GM18870 (cell line): Measurements from ENCODE around the gene METRN.
"Not testable (repeated sequence)": the region's sequence is repeated elsewhere in the genome, so short reads cannot be mapped to it uniquely, and the experiment has no call there.

ENCODE experiments used
- ATAC-seq: cut with Tn5 transposase; IDR thresholded peaks from one replicate; pipeline ENCODE4 v1.9.1; 2021; ENCODE audit warnings: moderate library complexity; ENCODE audit not compliant: unreplicated experiment

Gene METRN

GRCh38 chr16:691242-691641 is 23.7 kb upstream of the METRN start:
- not testable (repeated sequence) for ATAC-seq

GRCh38 chr16:692356-693108 is 22.4 kb upstream of the METRN start:
- ATAC-seq: no peak

- ATAC-seq: no peak
Measured at GRCh38 chr16:693364-693763, 21.6 kb upstream of the METRN start.

DNA sequence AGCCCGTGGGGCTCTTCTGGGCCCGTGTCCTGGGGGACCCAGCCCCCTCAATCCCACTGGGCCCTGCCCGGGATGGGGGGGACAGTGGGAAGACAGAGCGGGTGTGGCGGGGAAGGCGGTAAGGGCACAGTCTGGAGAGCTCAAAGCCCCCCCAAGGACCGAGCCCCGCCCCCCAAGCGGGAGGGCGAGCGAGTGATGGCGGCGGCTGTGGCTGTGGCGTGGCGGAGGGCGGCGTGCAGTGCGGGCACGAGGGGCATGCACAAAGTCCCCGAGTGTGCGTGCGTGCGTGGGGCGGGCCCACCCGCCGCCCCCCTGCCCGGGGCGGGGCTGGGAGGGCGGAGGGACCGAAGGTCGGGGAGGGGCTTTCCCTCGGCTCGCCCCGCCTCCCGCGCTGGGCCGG is 21.2 kb upstream of the METRN start:
- no peak for ATAC-seq

DNA sequence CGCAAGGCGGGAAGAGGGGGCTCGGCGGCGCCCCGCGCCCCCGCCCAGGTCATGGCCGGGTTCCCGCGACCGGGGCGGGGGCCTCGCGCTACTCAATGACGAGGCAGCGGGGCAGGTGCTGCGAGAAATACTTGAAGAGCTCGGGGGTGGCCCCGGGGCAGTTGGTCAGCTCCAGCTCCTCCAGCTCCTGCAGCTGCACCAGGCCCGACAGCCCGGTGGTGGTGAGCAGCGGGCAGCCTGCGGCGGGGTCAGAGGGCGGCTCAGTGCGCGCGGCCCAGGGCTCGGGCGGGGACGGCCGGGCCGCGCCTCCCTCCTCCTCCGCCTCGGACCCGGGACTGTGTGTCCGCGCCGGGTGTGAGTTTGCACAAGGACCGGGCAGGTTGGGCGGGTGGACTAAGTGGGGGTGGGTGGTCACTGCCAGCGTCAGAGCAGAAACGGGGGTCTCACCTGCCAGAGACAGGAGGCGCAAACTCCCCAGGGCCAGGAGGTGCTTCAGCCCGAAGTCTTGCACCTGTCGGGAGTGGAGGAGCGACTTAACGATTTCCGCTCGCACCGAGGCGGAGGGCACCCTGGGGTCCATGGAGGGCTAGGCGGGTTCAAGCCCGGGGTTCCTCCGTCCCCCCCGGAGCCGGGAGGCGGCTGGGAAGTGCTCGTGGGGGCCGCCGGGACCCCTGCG is 20.6 kb upstream of the METRN start:
- ATAC-seq: no peak

DNA sequence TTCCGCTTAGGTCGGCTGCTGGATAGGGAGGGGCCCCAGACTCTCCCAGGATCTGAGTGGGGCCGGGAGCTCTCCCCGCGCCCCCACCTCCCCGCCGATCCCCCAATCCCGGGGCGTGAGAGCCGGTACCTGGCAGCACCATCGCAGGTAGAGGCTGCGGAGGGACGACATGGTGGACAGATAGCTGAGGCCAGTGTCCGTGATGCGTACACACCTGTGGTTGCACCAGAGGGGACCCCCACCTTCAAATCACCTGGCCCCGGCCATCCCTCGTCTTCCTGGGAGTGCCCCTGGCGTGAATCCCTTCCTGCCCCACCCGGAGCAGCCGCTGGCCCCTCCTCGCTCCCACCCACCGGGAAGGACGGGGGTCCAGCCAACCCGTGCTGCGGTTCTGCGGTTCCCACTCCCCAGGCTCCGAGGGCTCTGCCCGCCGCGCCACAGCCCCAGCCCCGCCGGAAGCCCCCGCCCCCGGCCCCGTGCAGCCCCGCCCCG is 20.0 kb upstream of the METRN start:
- ATAC-seq: no peak

GRCh38 chr16:695355-696089 is 19.4 kb upstream of the METRN start:
- no peak for ATAC-seq

DNA sequence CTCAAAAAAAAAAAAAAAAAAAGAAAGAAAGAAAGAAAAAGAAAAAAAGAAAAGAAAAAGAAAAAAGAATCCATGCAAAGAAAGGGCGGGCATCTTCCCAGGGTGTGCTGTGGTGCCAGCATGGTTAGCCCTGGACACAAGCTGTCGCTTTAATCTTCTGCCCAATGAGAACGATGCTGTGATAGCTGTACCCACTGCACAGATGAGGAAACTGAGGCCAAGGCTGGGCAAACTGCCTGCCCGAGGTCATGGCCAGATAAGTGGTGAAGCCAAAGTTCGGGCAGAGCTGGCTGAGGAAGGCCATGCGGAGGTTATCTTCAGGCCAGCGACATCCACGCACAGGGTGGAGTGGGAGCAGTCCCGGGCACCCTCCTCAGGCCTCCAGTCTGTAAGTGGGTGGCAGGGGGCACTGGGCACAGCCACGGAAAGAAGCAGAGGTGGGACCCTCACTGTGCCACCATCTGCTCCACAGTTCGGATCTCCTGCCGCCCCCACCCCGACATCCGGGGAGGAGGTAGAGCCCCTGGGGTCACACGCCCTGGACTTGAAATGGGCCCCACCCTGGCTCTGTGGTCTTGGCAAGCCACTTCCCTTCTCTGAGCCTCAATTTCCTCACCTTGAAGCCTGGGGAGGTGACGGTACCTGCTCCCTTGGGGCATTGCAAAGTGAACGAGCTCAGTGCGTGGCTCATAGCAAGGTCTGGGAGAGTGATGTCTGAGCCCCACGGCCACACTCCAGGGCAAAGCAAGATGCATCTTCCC is 15.8 kb upstream of the METRN start:
- ATAC-seq: no peak

DNA sequence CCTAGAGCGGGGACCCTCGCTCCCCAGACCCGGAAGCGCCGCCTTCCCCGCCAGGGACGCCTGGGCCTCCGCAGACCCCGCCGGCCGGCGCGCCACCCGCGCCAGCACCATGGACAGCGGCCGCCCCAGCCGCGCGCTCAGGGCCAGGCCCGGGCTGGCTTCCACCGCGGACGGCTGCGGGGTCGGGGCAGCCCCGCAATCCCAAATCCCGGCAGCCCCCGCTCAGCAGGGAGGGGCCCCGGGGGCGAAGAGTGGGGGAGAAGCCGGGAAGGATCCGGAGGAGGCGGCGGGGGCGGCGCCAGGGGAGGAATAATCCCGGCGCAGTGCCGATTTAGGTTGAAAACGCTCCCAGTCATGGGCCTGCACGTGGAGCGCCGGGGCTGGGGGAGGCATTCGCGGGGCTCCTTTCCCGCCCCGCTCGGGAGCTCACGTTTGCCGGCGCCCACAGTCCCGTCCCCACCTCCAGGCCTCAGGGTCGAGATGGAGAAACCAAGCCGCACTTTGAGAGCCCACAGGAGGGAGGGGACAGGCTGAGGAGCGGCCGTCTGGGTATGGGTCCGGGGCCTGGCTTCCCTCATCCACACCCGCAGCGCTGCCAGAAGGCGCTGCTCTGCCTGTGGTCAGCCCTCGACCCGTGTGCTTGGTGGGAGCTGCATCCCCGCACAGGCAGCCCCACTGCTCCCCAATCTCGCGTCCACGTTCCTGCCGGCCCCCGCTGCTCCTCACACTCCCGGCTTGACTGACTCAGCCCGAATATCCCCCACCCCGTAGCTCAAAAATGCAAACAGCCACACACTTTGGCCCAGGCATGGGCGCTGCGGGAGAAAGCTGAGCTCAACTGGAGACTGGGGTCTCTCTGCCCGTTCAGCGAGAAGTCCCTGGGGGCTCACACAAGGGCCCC is 14.0 kb upstream of the METRN start:
- ATAC-seq: no peak

DNA sequence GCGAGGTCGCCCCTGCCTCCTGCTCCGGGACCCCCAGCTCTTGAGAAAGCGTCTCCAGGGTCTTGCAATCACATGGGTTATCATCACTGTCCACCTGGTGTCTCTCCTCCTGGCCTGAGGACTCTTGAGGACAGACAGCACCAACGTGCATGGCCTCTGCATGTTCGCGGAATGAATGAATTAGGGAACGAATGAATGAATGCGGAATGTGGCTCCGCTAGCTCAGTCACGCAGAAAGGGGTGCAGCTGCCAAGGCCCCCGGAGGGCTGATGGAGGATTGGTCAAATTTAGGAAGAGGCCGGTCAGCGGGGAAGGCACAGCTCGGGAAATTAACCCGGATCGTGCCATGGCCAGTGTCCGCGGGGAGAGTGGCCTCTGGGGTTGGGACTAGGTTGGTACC is 12.6 kb upstream of the METRN start:
- ATAC-seq: no peak

GRCh38 chr16:703406-703805 is 11.5 kb upstream of the METRN start:
- no peak for ATAC-seq

- no peak for ATAC-seq
Measured at GRCh38 chr16:704047-704446, 10.9 kb upstream of the METRN start.

GRCh38 chr16:704552-705380 is 10.2 kb upstream of the METRN start:
- no peak for ATAC-seq

- ATAC-seq: no peak
Measured at GRCh38 chr16:705431-706188, 9.3 kb upstream of the METRN start, which contains the start of gene FBXL16. FBXL16 (minus strand) TSS chr16:705801; CDS start chr16:697405, 8,396 bp downstream.

GRCh38 chr16:706189-707061 is 8.5 kb upstream of the METRN start:
- ATAC-seq: no peak

GRCh38 chr16:707062-707538 is 7.8 kb upstream of the METRN start:
- ATAC-seq: no peak

DNA sequence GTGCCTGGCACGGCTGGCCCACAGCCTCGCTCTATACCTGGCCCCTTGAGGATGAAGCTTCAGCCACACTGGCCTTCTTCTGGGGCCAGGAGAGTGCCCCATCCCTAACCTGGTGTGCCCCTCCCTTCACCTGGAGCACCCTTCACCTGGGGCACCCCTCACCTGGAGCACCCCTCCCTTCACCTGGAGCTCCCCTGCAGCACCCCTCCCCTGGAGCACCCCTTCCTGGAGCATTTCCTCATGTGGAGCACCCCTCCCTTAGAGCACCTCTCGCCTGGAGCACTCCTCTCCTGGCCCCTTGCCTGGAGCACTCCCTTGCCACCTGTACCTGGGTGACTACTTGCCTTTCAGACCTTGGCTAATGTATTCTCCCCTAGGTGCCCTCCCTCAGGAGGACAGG is 6.9 kb upstream of the METRN start:
- no peak for ATAC-seq
